ENCODE results near the gene RAD51. TPM values are rescaled to one million over a fixed set of nuclear protein-coding genes. Genes with fewer than 3 reads are reported as not detected.

The RAD51 gene
- total and polyA plus RNA-seq, 9 of the 15 experiments (the other 6 are each of a cell fraction or from before 2014, with no cell fraction given), result 16.0 to 63.8 (median 34.6) TPM

- POLR2A ChIA-PET, result interaction anchor here (0.6 to 3.8 kb wide), 12 partner anchors 10 to 251 kb away, joined by 3 to 18 read pairs (median 4); no protein-coding TSS in a partner anchor
- TF ChIP-seq SMARCA4 (IDR thresholded peaks at IDR 0.05) (no peak), HMG20B (CRISPR knock-in tag; IDR thresholded peaks at IDR 0.05) (no peak), ZNF778 (CRISPR knock-in tag; IDR thresholded peaks at IDR 0.05) (no peak), ZNF444 (CRISPR knock-in tag; IDR thresholded peaks at IDR 0.05) (no peak), ZNF717 (CRISPR knock-in tag; IDR thresholded peaks at IDR 0.05) (no peak), LCOR (CRISPR knock-in tag; IDR thresholded peaks at IDR 0.05) (peak; percentile 26; the same call in 1 of the 2 replicates), ADNP (tag; IDR thresholded peaks at IDR 0.05) (no peak), EP400 (IDR thresholded peaks at IDR 0.05) (peak; percentile 75), KLF10 (CRISPR knock-in tag; IDR thresholded peaks at IDR 0.05) (no peak), HNRNPUL1 (IDR thresholded peaks at IDR 0.05; ENCODE audit: low read length) (no peak), GTF2A2 (tag; IDR thresholded peaks at IDR 0.05) (no peak), PYGO2 (tag; IDR thresholded peaks at IDR 0.05) (no peak), MECOM (CRISPR knock-in tag; IDR thresholded peaks at IDR 0.05) (no peak), HCFC1 (IDR thresholded peaks at IDR 0.05; ENCODE audit: low read depth, low read length) (no peak), ZNF274 (IDR thresholded peaks at IDR 0.05; ENCODE audit: borderline replicate concordance, low read depth, low read length) (no peak), TCF7L2 (IDR thresholded peaks at IDR 0.05; ENCODE audit: low read depth, low read length) (no peak), ZNF644 (tag; IDR thresholded peaks at IDR 0.05; ENCODE audit: low read depth) (no peak), ELF4 (CRISPR knock-in tag; IDR thresholded peaks at IDR 0.05) (no peak), NFE2 (IDR thresholded peaks at IDR 0.05; ENCODE audit: low read depth) (no peak), ZBTB8A (IDR thresholded peaks at IDR 0.05; ENCODE audit: partially characterized antibody) (no peak), HDAC8 (tag; IDR thresholded peaks at IDR 0.05) (peak; percentile 37; the same call in 1 of the 2 replicates), TAF15 (IDR thresholded peaks at IDR 0.05; ENCODE audit: low read depth, low read length) (no peak), CBX8 (IDR thresholded peaks at IDR 0.05; ENCODE audit: borderline replicate concordance, extremely low read depth, low read depth, low read length, poor library complexity, severe bottlenecking) (no peak), FOXJ2 (tag; IDR thresholded peaks at IDR 0.05) (no peak), NFE2L1 (tag; IDR thresholded peaks at IDR 0.05; ENCODE audit: borderline replicate concordance, low read depth) (no peak), STAT5B (CRISPR knock-in tag; IDR thresholded peaks at IDR 0.05) (no peak)
These were observed 68.2 kb downstream of the RAD51 start for GRCh38 chr15:40762919-40763800.

More at GRCh38 chr15:40762919-40763800, 68.2 kb downstream of the RAD51 start:
- H3K27ac ChIP-seq (ENCODE audit: extremely low read depth, low read depth, low read length), result peak overlapping the region; percentile 82
- intact Hi-C loops (cut with micrococcal nuclease), result loop anchor here (10.0 kb wide), 1 partner anchor 168 kb away; the partner anchor contains the start of gene KNL1
- H3K27me3 ChIP-seq (ENCODE audit: control insufficient read depth in 2 of 2, insufficient read depth in 2 of 2, low read length in 2 of 2), result no peaks in the 10 kb centered on the region
- WGBS (ENCODE audit: insufficient coverage, low coverage, missing lambda C conversion rate), result 28% methylated on average over 49 of the region's 55 CpGs
- peaks cover 21 to 51% of the 10 kb centered on the region in 2 experiments; a peak in 4 of 5 replicates for H3K4me1 ChIP-seq (replicated peaks in 1 of 2; ENCODE audit: control insufficient read depth in 2 of 2, insufficient read depth in 2 of 2, low read length in 2 of 2)
- no peaks in the 10 kb centered on the region for H3K9me1 ChIP-seq (ENCODE audit: control insufficient read depth, insufficient read depth, low read length)
- DNase-seq (ENCODE audit: extremely low read depth in 1 of 4, low spot score in 3 of 4) (peak; percentile 74 to 87 (median 82)), ATAC-seq (peak; percentile 51), FAIRE-seq (peak; percentile 86)
- H3K4me2 ChIP-seq (ENCODE audit: insufficient read depth, low read length), result peak overlapping the region; percentile 88
- no peaks in the 10 kb centered on the region for H3K79me2 ChIP-seq (ENCODE audit: control insufficient read depth, insufficient read depth, low read length)
- no peaks in the 10 kb centered on the region; the same call in none of the 2 replicates for H4K20me1 ChIP-seq (replicated peaks; ENCODE audit: control insufficient read depth, insufficient read depth, low read length)
- H3K36me3 ChIP-seq (ENCODE audit: control insufficient read depth, insufficient read depth, low read length), result peaks cover 10% of the 10 kb centered on the region; the same call in 1 of the 3 replicates
- peak overlapping the region; percentile 96 for H2AFZ ChIP-seq (ENCODE audit: low read depth, low read length)
- BruUV-seq (replicated peaks), result TSS peak; percentile 81
- peak overlapping the region; percentile 64 for H3K4me3 ChIP-seq
- H3K9ac ChIP-seq (ENCODE audit: insufficient read depth in 1 of 2, low read depth in 2 of 2, low read length in 2 of 2), result peak overlapping the region; percentile 72 to 92
- CTCF ChIA-PET (ENCODE audit: low intra/inter-chr PET ratio), result no interaction called here
- in situ Hi-C loops (cut with MboI), result no loop called here
- H3K9me3 ChIP-seq (replicated peaks; ENCODE audit: control insufficient read depth, insufficient read depth, low read depth, low read length), result no peaks in the 10 kb centered on the region
